Neural cell (in vitro differentiated cells): ENCODE measurements around the gene ORC1. TPM values are rescaled to one million over a fixed set of nuclear protein-coding genes. Genes with fewer than 3 reads are reported as not detected.

Experiments used
- H2AFZ ChIP-seq: fragments of 200-600, 300-800 bp; sonication (generic), shearing (Covaris generic); 2 replicates; pipeline ENCODE4 v1.6.0; 2014; ENCODE audit warnings: low read depth, mild to moderate bottlenecking, antibody characterized with exemption, low read length, moderate library complexity
- H3F3A ChIP-seq: fragments of 200-600 bp; shearing (Covaris generic); 2 replicates; pipeline ENCODE4 v1.6.1; 2016; ENCODE audit warnings: mild to moderate bottlenecking, moderate library complexity, mixed read lengths, antibody characterized with exemption, low read length; ENCODE audit not compliant: insufficient read depth, poor library complexity, severe bottlenecking
- H3K27ac ChIP-seq: fragments of 200-600, 300-800 bp; sonication (generic), shearing (Covaris generic); 2 replicates; pipeline ENCODE4 v1.5.1; 2014; ENCODE audit warnings: mild to moderate bottlenecking, low read length, moderate library complexity
- H3K27me3 ChIP-seq: fragments of 300-800, 200-600 bp; sonication (generic), shearing (Covaris generic); 2 replicates; pipeline ENCODE4 v1.6.0; 2014; ENCODE audit warnings: mild to moderate bottlenecking, low read depth, low read length, moderate library complexity; ENCODE audit not compliant: insufficient read depth
- H3K36me3 ChIP-seq: fragments of 300-800, 200-600 bp; sonication (generic), shearing (Covaris generic); 2 replicates; pipeline ENCODE4 v1.5.1; 2014; ENCODE audit warnings: mild to moderate bottlenecking, antibody characterized with exemption, low read length, moderate library complexity; ENCODE audit not compliant: insufficient read depth
- H3K4me2 ChIP-seq: fragments of 300-800, 200-600 bp; sonication (generic), shearing (Covaris generic); 2 replicates; pipeline ENCODE4 v1.6.0; 2014; ENCODE audit warnings: mild to moderate bottlenecking, low read length
- H3K4me3 ChIP-seq: fragments of 300-800, 200-600 bp; sonication (generic), shearing (Covaris generic); 2 replicates; pipeline ENCODE4 v1.5.1; 2014; ENCODE audit warnings: mild to moderate bottlenecking, low read length, moderate library complexity
- H3K79me2 ChIP-seq: fragments of 200-600 bp; shearing (Covaris generic); replicated peaks from 2 replicates; pipeline ENCODE4 v1.6.0; 2014; ENCODE audit warnings: mild to moderate bottlenecking, low read length, moderate library complexity; ENCODE audit not compliant: insufficient read depth
- H3K9ac ChIP-seq: fragments of 300-800, 200-600 bp; sonication (generic), shearing (Covaris generic); 2 replicates; pipeline ENCODE4 v1.6.1; 2016; ENCODE audit warnings: mild to moderate bottlenecking, low read length, mixed read lengths
- H3K9me2 ChIP-seq: fragments of 200-600 bp; shearing (Covaris generic); 2 replicates; pipeline ENCODE4 v1.6.1; 2016; ENCODE audit warnings: mild to moderate bottlenecking, low read length, mixed read lengths; ENCODE audit not compliant: insufficient read depth
- H3K9me3 ChIP-seq: fragments of 200-600, 300-800 bp; sonication (generic), shearing (Covaris generic); 2 replicates; pipeline ENCODE4 v1.6.1; 2016; ENCODE audit warnings: mild to moderate bottlenecking, mixed run types, low read length, moderate library complexity, mixed read lengths
- H4K20me1 ChIP-seq: fragments of 200-600 bp; shearing (Covaris generic); 2 replicates; pipeline ENCODE4 v1.6.1; 2016; ENCODE audit warnings: mild to moderate bottlenecking, mixed run types; ENCODE audit not compliant: insufficient read depth
- CTCF ChIP-seq: fragments of 450-650 bp; IDR thresholded peaks from 2 replicates; pipeline ENCODE4 v1.5.1; 2014; ENCODE audit warnings: antibody characterized with exemption, mild to moderate bottlenecking, moderate library complexity; ENCODE audit not compliant: poor library complexity, severe bottlenecking
- EP300 ChIP-seq: fragments of 450-650 bp; conservative IDR thresholded peaks from 2 replicates; pipeline ENCODE4 v1.6.1; 2014; ENCODE audit warnings: antibody characterized with exemption, mild to moderate bottlenecking, moderate library complexity; ENCODE audit not compliant: poor library complexity, severe bottlenecking
- EZH2 ChIP-seq: fragments of 200-600, 300-800 bp; shearing (Covaris generic), sonication (generic); IDR thresholded peaks from 2 replicates; pipeline ENCODE4 v1.6.1; 2014; ENCODE audit warnings: antibody characterized with exemption, low read length, borderline replicate concordance, mild to moderate bottlenecking; ENCODE audit not compliant: insufficient read depth, poor library complexity, severe bottlenecking
- MXI1 ChIP-seq: fragments of 450-650 bp; conservative IDR thresholded peaks from 2 replicates; pipeline ENCODE4 v1.6.1; 2014; ENCODE audit warnings: antibody characterized with exemption, mild to moderate bottlenecking; ENCODE audit not compliant: poor library complexity, severe bottlenecking
- POLR2AphosphoS5 ChIP-seq: IDR thresholded peaks from 2 replicates; pipeline ENCODE4 v1.6.1; 2012
- RAD21 ChIP-seq: fragments of 450-650 bp; conservative IDR thresholded peaks from 2 replicates; pipeline ENCODE4 v1.6.1; 2014; ENCODE audit warnings: antibody characterized with exemption, mild to moderate bottlenecking, moderate library complexity
- REST ChIP-seq: IDR thresholded peaks from 2 replicates; pipeline ENCODE4 v1.6.1; 2012; ENCODE audit warnings: borderline replicate concordance
- SMC3 ChIP-seq: fragments of 450-650 bp; conservative IDR thresholded peaks from 2 replicates; pipeline ENCODE4 v1.6.1; 2014; ENCODE audit warnings: antibody characterized with exemption, mild to moderate bottlenecking, moderate library complexity; ENCODE audit not compliant: poor library complexity
- TAF1 ChIP-seq: IDR thresholded peaks from 2 replicates; pipeline ENCODE4 v1.6.1; 2012; ENCODE audit warnings: low read depth
- polyA plus RNA-seq: library from polyadenylated mRNA; depleted of rRNA; stranded (reverse); fragments of >200 nt; gene quantifications from 2 replicates; pipeline ENCODE4 v1.2.3, GENCODE V29; 2014

Gene ORC1
- polyA plus RNA-seq, 1 donor from 2014 or later: 0.64 TPM

- Histone ChIP-seq H3F3A (no peaks in the 10 kb centered on the region), H3K4me2 (no peak overlapping the region), H3K27me3 (no peaks in the 10 kb centered on the region), H3K79me2 (no peaks in the 10 kb centered on the region), H3K9me2 (no peaks in the 10 kb centered on the region), H2AFZ (no peak overlapping the region), H4K20me1 (no peaks in the 10 kb centered on the region), H3K36me3 (peaks cover 13% of the 10 kb centered on the region), H3K27ac (no peak overlapping the region), H3K9ac (no peak overlapping the region), H3K4me3 (no peak overlapping the region), H3K9me3 (no peaks in the 10 kb centered on the region)
- TF ChIP-seq RAD21: no peak
- no peak for TF ChIP-seq EZH2
Observed at GRCh38 chr1:52416811-52417210, 12.6 kb upstream of the ORC1 start.

- H3K79me2 ChIP-seq: no peaks in the 10 kb centered on the region
- no peak overlapping the region for H3K9ac ChIP-seq
- H3K4me2 ChIP-seq: no peak overlapping the region
- no peak overlapping the region for H3K4me3 ChIP-seq
- no peak overlapping the region for H2AFZ ChIP-seq
- no peaks in the 10 kb centered on the region for H3K9me3 ChIP-seq
- TF ChIP-seq SMC3 (no peak), EZH2 (no peak), RAD21 (no peak), POLR2AphosphoS5 (no peak), EP300 (no peak), REST (no peak), CTCF (no peak), TAF1 (no peak), MXI1 (no peak)
- H4K20me1 ChIP-seq: no peaks in the 10 kb centered on the region
- H3K27me3 ChIP-seq: no peaks in the 10 kb centered on the region
- H3K27ac ChIP-seq: no peak overlapping the region
- no peaks in the 10 kb centered on the region for H3F3A ChIP-seq
- H3K36me3 ChIP-seq: peaks cover 9% of the 10 kb centered on the region
- no peaks in the 10 kb centered on the region for H3K9me2 ChIP-seq
Observed at GRCh38 chr1:52414942-52415341, 10.7 kb upstream of the ORC1 start.
